GM18507 (cell line): ENCODE results near the gene PMPCB.

Experiments
- DNase-seq: peaks from one replicate; pipeline ENCODE4 v3.0.0; 2011; ENCODE audit warnings: low read depth; ENCODE audit not compliant: insufficient read length; ENCODE audit errors: extremely low spot score
- FAIRE-seq: peaks from 2 replicates; lab custom pipeline; 2011; peaks lifted over from hg19 to GRCh38; lab: Jason Lieb, UNC

PMPCB gene

DNA sequence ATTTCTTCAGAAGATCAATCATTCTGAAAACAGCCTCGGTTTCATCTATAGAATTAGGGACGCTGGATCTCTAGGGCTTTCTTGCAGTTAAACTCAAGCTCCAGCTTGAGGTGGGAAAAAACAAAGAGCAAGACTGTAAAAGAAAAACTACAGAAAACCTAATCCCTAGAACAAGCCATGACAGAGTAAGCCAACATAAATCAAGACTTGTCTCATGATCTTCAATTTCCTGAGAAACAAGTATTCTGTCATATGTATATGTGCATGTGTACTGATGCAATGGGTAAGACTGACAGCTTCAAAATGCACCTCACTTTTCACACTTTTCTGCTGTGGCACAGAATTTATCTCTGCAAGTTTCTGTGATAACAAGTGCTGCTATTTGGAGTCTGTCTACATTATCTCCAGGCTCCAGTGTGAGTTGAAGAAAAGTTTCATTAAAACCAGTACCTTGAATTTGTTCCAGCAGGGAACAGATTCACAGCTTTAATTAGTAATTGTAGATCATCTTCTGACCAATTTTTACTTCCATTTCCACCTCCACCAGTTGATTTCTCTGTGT lies 19.2 kb downstream of the PMPCB start:
- no peak for FAIRE-seq
- no peak for DNase-seq

DNA sequence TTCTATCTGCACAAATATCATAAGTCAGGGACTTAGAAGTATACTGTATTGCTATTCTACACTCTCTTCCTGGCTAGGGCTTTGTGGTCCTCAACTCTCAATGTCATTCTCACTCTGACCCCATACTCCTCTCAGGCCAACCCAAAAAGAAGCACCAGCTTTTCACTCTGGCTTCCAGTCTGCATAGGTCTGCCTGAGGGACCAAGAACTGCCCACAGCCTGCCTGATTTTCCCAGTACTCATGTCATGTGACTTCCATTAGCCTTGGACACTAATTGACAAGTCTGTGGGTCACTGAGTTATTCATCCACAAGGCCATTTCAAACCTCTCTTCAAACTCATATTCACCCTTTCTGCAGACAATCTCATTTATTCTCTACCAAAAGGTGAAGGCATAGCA lies 19.8 kb downstream of the PMPCB start:
- no peak for DNase-seq
- no peak for FAIRE-seq

DNA sequence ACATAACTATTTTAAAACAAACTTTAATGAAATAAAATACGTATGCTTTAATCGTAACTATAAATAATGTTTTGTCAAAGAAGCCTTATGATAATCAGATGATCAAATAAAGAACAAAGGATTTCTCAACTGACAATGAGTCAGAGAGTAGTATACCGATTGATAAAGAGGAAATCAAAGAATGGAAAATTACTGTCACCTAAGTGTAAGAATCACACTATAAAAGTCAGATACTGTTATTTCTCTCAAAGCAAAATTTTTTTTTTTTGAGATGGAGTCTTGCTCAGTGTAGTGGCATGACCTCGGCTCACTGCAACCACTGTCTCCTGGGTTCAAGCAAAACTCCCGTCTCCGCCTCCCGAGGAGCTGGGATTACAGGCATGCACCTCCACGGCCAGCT lies 28.5 kb downstream of the PMPCB start:
- DNase-seq (no peak), FAIRE-seq (no peak)

GRCh38 chr7:103336761-103337160 lies 39.5 kb downstream of the PMPCB start:
- DNase-seq (no peak), FAIRE-seq (no peak)

- FAIRE-seq, result no peak
- no peak for DNase-seq
Observed at GRCh38 chr7:103338864-103339263, 41.6 kb downstream of the PMPCB start.

DNA sequence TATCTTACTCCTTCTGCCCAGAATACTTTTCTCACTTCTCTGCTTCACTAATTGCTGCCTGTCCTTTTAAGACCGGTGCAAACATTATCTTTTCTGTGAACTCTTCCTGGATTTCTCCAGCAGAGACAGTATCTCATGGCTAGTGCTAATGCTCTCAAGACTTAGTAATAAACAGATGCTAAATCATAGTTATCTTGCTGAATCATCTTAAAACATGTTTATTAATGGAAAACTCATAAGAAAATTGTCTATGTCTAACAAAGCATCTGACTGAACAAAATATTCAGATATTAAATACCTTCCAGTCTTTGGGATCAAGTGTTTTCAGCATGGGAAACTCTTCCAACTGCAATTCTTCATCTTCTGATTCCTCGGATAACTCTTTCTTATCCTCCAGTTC lies 44.2 kb downstream of the PMPCB start:
- FAIRE-seq (no peak), DNase-seq (no peak)

- DNase-seq (no peak), FAIRE-seq (no peak)
Observed at GRCh38 chr7:103343332-103343731, 46.1 kb downstream of the PMPCB start.

GRCh38 chr7:103343758-103344452 lies 46.7 kb downstream of the PMPCB start:
- FAIRE-seq (peak; percentile 5), DNase-seq (no peak)

DNA sequence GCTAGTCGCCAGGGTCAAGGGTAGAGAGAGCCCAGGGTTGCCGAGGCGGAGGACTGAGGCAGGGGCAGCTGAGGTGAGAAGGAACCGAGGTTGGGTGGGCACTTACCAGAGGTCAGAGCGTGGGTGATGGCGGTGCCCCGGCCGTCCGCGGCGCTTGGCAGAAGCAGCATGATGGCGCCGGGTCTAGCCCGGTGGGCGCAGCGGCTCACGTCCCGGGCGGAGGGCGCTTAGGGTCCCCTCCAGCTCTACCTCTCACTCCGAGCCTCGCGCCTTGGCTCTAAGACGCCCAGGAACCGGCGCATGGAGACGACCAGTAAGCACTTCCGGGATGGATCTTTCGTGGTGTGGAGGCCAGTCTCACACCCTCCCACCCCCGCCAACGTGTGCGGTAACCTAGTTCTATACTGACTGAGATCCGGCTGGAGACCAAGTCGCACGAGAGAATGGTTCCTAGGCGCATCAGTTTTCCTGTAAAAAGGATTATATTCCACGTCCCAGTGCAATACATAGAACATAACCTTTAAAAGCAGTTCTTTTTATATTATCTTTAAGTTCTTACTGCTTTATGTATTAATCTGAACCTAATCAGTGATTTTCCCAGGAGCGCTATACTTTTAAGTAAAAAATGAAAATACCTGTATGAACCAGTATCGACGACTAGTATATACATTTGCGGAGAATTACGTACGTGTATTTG lies 47.4 kb downstream of the PMPCB start, which contains the start of gene DNAJC2:
Gene DNAJC2 (minus strand): TSS at position 315 of the 697 bp plus-strand sequence. CDS start 145 bp downstream, at position 170.
- DNase-seq (peak; percentile 75), FAIRE-seq (peak; percentile 90)

- FAIRE-seq, result no peak
- DNase-seq, result no peak
Observed at GRCh38 chr7:103346396-103346795, 49.2 kb downstream of the PMPCB start.

DNA sequence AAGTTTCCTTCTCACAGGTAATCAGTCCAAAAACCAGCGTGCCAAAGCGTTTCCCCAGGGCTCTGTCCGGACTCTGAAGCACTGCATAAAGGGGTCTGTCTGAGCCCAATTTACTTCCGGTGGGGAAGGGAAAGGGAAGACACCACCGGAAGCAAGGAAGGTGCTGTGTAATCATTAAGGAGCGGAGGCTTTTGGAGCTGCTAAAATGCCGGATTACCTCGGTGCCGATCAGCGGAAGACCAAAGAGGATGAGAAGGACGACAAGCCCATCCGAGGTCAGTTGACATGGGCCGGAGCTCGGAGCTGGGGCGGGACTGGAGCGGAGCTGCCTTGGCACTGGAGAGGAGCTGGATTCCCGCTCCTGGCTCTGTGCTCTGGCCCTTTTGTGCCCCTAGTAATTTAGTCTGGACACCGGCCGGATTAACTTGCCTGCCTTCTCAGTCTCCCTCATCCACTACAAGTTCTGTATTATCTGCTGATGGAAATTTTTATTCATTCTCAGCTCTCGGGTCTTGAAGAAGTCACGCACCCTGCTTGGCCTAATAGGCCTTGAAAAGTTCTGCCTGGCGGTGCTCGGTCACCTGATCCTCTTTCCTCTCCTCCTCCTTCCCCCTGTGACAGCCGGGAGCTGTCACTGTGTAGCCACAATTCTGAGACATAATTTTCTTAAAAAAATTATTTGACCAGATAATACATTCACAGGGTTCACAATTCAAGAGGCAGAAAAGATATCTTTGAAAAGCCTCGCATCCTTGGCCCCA lies 50.5 kb downstream of the PMPCB start, which contains the start of gene PSMC2:
Gene PSMC2 (plus strand): TSS at position 137 of the 761 bp plus-strand sequence. CDS start 69 bp downstream, at position 206.
- FAIRE-seq (peak; percentile 75), DNase-seq (peak; percentile 66)

GRCh38 chr7:103348452-103348851 lies 51.2 kb downstream of the PMPCB start:
- DNase-seq (no peak), FAIRE-seq (no peak)

DNA sequence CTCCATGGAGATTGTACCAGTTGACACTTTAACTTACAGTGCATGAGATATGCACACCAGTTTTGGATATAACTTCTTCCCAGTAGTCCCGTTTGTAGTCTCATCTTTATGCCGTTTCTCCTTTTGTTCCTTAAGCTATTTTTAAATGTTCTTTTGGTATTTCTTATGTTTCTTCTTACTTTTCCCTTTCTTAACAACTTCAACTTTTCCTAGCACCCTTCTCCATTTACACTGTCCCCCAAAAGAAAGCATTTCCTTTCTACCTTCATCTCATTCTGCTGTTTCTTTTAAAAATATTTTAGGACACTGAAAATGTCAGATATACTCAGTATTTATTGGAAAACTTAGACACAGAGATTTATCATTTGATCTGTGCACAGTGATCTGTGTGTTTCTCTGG lies 51.7 kb downstream of the PMPCB start:
- no peak for DNase-seq
- FAIRE-seq, result no peak

- FAIRE-seq, result no peak
- no peak for DNase-seq
Observed at GRCh38 chr7:103349805-103350204, 52.6 kb downstream of the PMPCB start.
